Adrenal gland (tissue), 5 donors: Measurements from ENCODE around the gene UBE2J2.

Experiments used
- POLR2A ChIP-seq, 2 donors: fragments of 450-650 bp; IDR thresholded peaks; one replicate each; pipeline ENCODE4 v1.6.1; 2017; ENCODE audit warnings: antibody characterized with exemption in 2 of 2, mild to moderate bottlenecking in 2 of 2, moderate library complexity in 1 of 2
- TF ChIP-seq, protein P1 (sequence below), 6 experiments: fragments of 450-650 bp in 4 of 6; fragments of 200-600 bp in 2 of 6; sonication (generic) in 1 of 6; IDR thresholded peaks; 1 replicate in 5 of 6; 2 replicates in 1 of 6; pipeline versions ENCODE4 v1.5.1 to v1.8.0; 2016 to 2021; ENCODE audit warnings: antibody characterized with exemption in 6 of 6, mild to moderate bottlenecking in 2 of 6, moderate library complexity in 1 of 6
- donor health status: DM: no; HTN: no; CAD: no.

DNA sequence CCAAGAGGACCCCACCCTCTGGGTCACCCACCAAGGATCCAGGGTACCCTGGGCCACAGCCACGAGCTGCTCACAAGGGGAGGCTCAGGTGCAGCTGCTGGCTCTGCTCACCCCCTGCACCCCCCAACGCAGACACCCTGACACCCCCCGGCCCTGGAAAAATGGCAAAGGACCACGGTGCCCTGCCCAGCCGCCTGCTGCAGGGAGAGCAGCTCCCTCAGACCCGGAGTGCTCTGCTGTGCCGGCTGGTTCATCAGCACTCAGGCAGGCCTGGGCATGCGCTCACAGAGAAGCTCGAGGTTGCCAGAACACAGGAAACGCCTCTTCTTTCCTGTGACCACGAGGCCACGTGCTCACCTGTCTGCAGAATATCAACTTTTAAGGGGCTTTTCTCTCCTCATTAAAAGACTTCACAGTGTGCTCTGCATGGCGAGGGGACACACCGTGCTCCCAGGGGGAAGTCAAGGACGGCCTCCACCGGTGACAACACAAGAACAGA lies 22.8 kb downstream of the UBE2J2 start:
- TF ChIP-seq, protein P1, sequence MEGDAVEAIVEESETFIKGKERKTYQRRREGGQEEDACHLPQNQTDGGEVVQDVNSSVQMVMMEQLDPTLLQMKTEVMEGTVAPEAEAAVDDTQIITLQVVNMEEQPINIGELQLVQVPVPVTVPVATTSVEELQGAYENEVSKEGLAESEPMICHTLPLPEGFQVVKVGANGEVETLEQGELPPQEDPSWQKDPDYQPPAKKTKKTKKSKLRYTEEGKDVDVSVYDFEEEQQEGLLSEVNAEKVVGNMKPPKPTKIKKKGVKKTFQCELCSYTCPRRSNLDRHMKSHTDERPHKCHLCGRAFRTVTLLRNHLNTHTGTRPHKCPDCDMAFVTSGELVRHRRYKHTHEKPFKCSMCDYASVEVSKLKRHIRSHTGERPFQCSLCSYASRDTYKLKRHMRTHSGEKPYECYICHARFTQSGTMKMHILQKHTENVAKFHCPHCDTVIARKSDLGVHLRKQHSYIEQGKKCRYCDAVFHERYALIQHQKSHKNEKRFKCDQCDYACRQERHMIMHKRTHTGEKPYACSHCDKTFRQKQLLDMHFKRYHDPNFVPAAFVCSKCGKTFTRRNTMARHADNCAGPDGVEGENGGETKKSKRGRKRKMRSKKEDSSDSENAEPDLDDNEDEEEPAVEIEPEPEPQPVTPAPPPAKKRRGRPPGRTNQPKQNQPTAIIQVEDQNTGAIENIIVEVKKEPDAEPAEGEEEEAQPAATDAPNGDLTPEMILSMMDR (IDR thresholded peaks at IDR 0.05) = no peak
- no peak for TF ChIP-seq POLR2A (IDR thresholded peaks at IDR 0.05)
